Measurements from ENCODE around the gene DTD1.

DTD1 gene

GRCh38 chr20:18724788-18725464 is 137.1 kb downstream of the DTD1 start:
- Histone ChIP-seq H3K27me3 (ENCODE audit: insufficient read depth, poor library complexity, severe bottlenecking) (no peaks in the 10 kb centered on the region), H3K4me1 (ENCODE audit: insufficient read depth, poor library complexity, severe bottlenecking) (no peaks in the 10 kb centered on the region), H3K4me3 (ENCODE audit: severe bottlenecking) (no peak overlapping the region), H3K27ac (ENCODE audit: poor library complexity, severe bottlenecking) (no peak overlapping the region), H3K9me3 (ENCODE audit: severe bottlenecking) (peaks cover 2% of the 10 kb centered on the region), H3K36me3 (ENCODE audit: low read depth) (no peaks in the 10 kb centered on the region)
- DNase-seq (ENCODE audit: low spot score) (no peak), ATAC-seq (ENCODE audit: low read depth) (no peak)
- TF ChIP-seq CTCF (IDR thresholded peaks at IDR 0.05; ENCODE audit: poor library complexity, severe bottlenecking): no peak

- no peak for DNase-seq (ENCODE audit: low spot score)
- Histone ChIP-seq H3K9me3 (ENCODE audit: severe bottlenecking) (peaks cover 2% of the 10 kb centered on the region), H3K36me3 (ENCODE audit: low read depth) (no peaks in the 10 kb centered on the region), H3K4me3 (ENCODE audit: severe bottlenecking) (no peak overlapping the region), H3K27me3 (ENCODE audit: insufficient read depth, poor library complexity, severe bottlenecking) (no peaks in the 10 kb centered on the region), H3K27ac (ENCODE audit: poor library complexity, severe bottlenecking) (no peak overlapping the region), H3K4me1 (ENCODE audit: insufficient read depth, poor library complexity, severe bottlenecking) (no peaks in the 10 kb centered on the region)
- TF ChIP-seq CTCF (IDR thresholded peaks at IDR 0.05; ENCODE audit: poor library complexity, severe bottlenecking): no peak
- ATAC-seq (ENCODE audit: low read depth): peak; percentile 75
Observed at GRCh38 chr20:18727032-18727508, 139.2 kb downstream of the DTD1 start.

GRCh38 chr20:18728165-18728869 is 140.5 kb downstream of the DTD1 start:
- no peak for ATAC-seq (ENCODE audit: low read depth)
- Histone ChIP-seq H3K36me3 (ENCODE audit: low read depth) (no peaks in the 10 kb centered on the region), H3K27ac (ENCODE audit: poor library complexity, severe bottlenecking) (no peak overlapping the region), H3K4me1 (ENCODE audit: insufficient read depth, poor library complexity, severe bottlenecking) (no peaks in the 10 kb centered on the region), H3K9me3 (ENCODE audit: severe bottlenecking) (no peaks in the 10 kb centered on the region), H3K4me3 (ENCODE audit: severe bottlenecking) (no peak overlapping the region), H3K27me3 (ENCODE audit: insufficient read depth, poor library complexity, severe bottlenecking) (no peaks in the 10 kb centered on the region)
- DNase-seq (ENCODE audit: low spot score): no peak
- no peak for TF ChIP-seq CTCF (IDR thresholded peaks at IDR 0.05; ENCODE audit: poor library complexity, severe bottlenecking)

GRCh38 chr20:18728870-18729224 is 141.0 kb downstream of the DTD1 start:
- no peak for DNase-seq (ENCODE audit: low spot score)
- no peak overlapping the region for H3K4me3 ChIP-seq (ENCODE audit: severe bottlenecking)
- no peaks in the 10 kb centered on the region for H3K9me3 ChIP-seq (ENCODE audit: severe bottlenecking)
- H3K27me3 ChIP-seq (ENCODE audit: insufficient read depth, poor library complexity, severe bottlenecking): no peaks in the 10 kb centered on the region
- H3K27ac ChIP-seq (ENCODE audit: poor library complexity, severe bottlenecking): no peak overlapping the region
- no peaks in the 10 kb centered on the region for H3K36me3 ChIP-seq (ENCODE audit: low read depth)
- no peak for ATAC-seq (ENCODE audit: low read depth)
- no peak for TF ChIP-seq CTCF (IDR thresholded peaks at IDR 0.05; ENCODE audit: poor library complexity, severe bottlenecking)
- H3K4me1 ChIP-seq (ENCODE audit: insufficient read depth, poor library complexity, severe bottlenecking): no peaks in the 10 kb centered on the region
